Neuronal stem cell (in vitro differentiated cells): ENCODE results near the gene ALG9.

Experiments used
- DNase-seq: peaks from one replicate; pipeline ENCODE4 v3.0.0-alpha.2; 2013; ENCODE audit warnings: low spot score
- H2AFZ ChIP-seq: one replicate; pipeline ENCODE4 v1.6.1; 2013; ENCODE audit warnings: mild to moderate bottlenecking, low read length, inconsistent platforms
- H2AK5ac ChIP-seq: 2 replicates; pipeline ENCODE4 v1.6.1; 2013; ENCODE audit warnings: low read depth, mild to moderate bottlenecking, inconsistent platforms, low read length, moderate library complexity, mixed read lengths
- H2BK120ac ChIP-seq: 2 replicates; pipeline ENCODE4 v1.6.1; 2013; ENCODE audit warnings: low read depth, mild to moderate bottlenecking, inconsistent platforms, low read length, moderate library complexity, mixed read lengths
- H2BK12ac ChIP-seq: one replicate; pipeline ENCODE4 v1.6.1; 2013; ENCODE audit warnings: low read length, inconsistent platforms
- H2BK15ac ChIP-seq: 2 replicates; pipeline ENCODE4 v1.6.1; 2013; ENCODE audit warnings: mild to moderate bottlenecking, low read length, inconsistent platforms, mixed read lengths
- H2BK5ac ChIP-seq: one replicate; pipeline ENCODE4 v1.6.1; 2013; ENCODE audit warnings: inconsistent platforms, mild to moderate bottlenecking, low read length, moderate library complexity
- H3K14ac ChIP-seq: one replicate; pipeline ENCODE4 v1.6.1; 2013; ENCODE audit warnings: low read length, inconsistent platforms
- H3K18ac ChIP-seq: 2 replicates; pipeline ENCODE4 v1.6.1; 2013; ENCODE audit warnings: low read length, inconsistent platforms
- H3K23ac ChIP-seq: 2 replicates; pipeline ENCODE4 v1.6.1; 2013; ENCODE audit warnings: low read depth, mild to moderate bottlenecking, mixed read lengths, low read length, inconsistent platforms; ENCODE audit not compliant: poor library complexity
- H3K27ac ChIP-seq: replicated peaks from 3 replicates; pipeline ENCODE4 v1.5.1; 2013; ENCODE audit warnings: low read length, inconsistent platforms
- H3K27me3 ChIP-seq, 3 experiments: 2 replicates each; pipeline ENCODE4 v1.6.1; 2013; ENCODE audit warnings: low read length in 3 of 3, mild to moderate bottlenecking in 2 of 3, inconsistent platforms in 1 of 3, low read depth in 1 of 3, mixed read lengths in 1 of 3, moderate library complexity in 1 of 3; ENCODE audit not compliant: control insufficient read depth in 3 of 3, insufficient read depth in 3 of 3
- H3K36me3 ChIP-seq, 2 donors: replicated peaks in 1 of 2; 2 replicates each; pipeline ENCODE4 v1.6.1; 2013; ENCODE audit warnings: low read length in 2 of 2; ENCODE audit not compliant: control insufficient read depth in 2 of 2, insufficient read depth in 2 of 2
- H3K4ac ChIP-seq: 2 replicates; pipeline ENCODE4 v1.6.1; 2013; ENCODE audit warnings: inconsistent platforms, mild to moderate bottlenecking, low read length, moderate library complexity
- H3K4me1 ChIP-seq, 2 donors: 1 replicate in 1 of 2; 2 replicates in 1 of 2; pipeline ENCODE4 v1.6.1; 2013; ENCODE audit warnings: low read length in 2 of 2, low read depth in 1 of 2; ENCODE audit not compliant: control insufficient read depth in 2 of 2, insufficient read depth in 1 of 2
- H3K4me2 ChIP-seq: one replicate; pipeline ENCODE4 v1.6.1; 2013; ENCODE audit warnings: mild to moderate bottlenecking, low read length, inconsistent platforms; ENCODE audit not compliant: insufficient read depth, poor library complexity, severe bottlenecking
- H3K4me3 ChIP-seq, 2 donors: 2 replicates each; pipeline ENCODE4 v1.5.1; 2013; ENCODE audit warnings: low read length in 2 of 2, mild to moderate bottlenecking in 2 of 2, inconsistent platforms in 1 of 2, moderate library complexity in 1 of 2
- H3K79me1 ChIP-seq: one replicate; pipeline ENCODE4 v1.6.1; 2013; ENCODE audit warnings: low read depth, mild to moderate bottlenecking, inconsistent platforms, low read length, moderate library complexity
- H3K9ac ChIP-seq: one replicate; pipeline ENCODE4 v1.6.1; 2013; ENCODE audit warnings: mild to moderate bottlenecking, low read depth, low read length, inconsistent platforms; ENCODE audit not compliant: poor library complexity
- H3K9me3 ChIP-seq, 2 donors: replicated peaks in 1 of 2; 2 replicates each; pipeline versions ENCODE3 to v1.6.1; 2013; ENCODE audit warnings: low read length in 2 of 2, mild to moderate bottlenecking in 2 of 2, inconsistent platforms in 1 of 2, low read depth in 1 of 2, mixed read lengths in 1 of 2, moderate library complexity in 1 of 2; ENCODE audit not compliant: control insufficient read depth in 2 of 2, insufficient read depth in 1 of 2
- H4K8ac ChIP-seq: one replicate; pipeline ENCODE4 v1.6.1; 2013; ENCODE audit warnings: low read depth, mild to moderate bottlenecking, inconsistent platforms, low read length, moderate library complexity
- H4K91ac ChIP-seq: one replicate; pipeline ENCODE4 v1.6.1; 2013; ENCODE audit warnings: low read length, low read depth, mild to moderate bottlenecking, inconsistent platforms; ENCODE audit not compliant: poor library complexity
- WGBS, 2 donors: extraction: QIAGEN DNeasy Blood & Tissue Kit; methylation state at CpG; one replicate each; pipeline ENCODE4 v1.1.7; 2013; ENCODE audit warnings: missing lambda C conversion rate in 2 of 2, mixed read lengths in 1 of 2; ENCODE audit not compliant: insufficient read length in 2 of 2, insufficient replicate concordance in 1 of 2; ENCODE audit errors: extremely low coverage in 2 of 2; 5-methylcytosine and 5-hydroxymethylcytosine counted together

The ALG9 gene

DNA sequence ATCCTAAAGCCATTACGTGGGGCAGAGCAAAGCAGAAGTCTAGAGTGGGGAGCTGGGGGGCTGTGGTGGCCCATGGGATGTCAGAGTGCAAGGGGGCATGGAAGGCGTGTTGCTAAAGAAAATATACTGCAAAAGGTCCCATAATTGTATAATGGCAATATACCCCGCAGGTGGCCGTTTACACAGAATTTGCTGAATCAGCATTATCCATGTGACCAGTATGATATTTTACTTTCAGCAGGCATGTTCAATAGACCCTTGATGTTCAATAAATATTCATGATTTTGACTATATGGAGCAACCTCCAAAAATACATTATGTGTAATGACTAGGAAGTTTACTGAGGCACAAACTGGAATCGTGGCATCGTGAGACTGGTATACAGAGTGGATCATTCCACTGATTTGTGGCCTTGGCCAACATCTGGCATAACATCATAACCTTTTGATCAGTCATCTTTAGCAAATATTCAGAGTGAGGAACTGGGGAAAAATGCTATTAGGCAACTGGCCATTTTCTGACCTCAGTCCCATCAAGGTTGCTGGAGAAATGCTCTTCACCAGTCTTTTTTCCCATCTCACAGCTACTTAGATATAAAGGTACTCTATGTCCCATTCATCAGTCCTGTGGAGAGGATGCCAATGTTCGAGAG is 75.9 kb downstream of the ALG9 start:
- Histone ChIP-seq H2AFZ (no peak overlapping the region), H2BK120ac (no peak overlapping the region), H2BK12ac (no peak overlapping the region), H2BK15ac (no peak overlapping the region), H3K18ac (no peak overlapping the region), H3K4me2 (no peak overlapping the region), H3K23ac (no peak overlapping the region), H3K27me3 (no peaks in the 10 kb centered on the region), H3K36me3 (peaks cover 0 to 16% of the 10 kb centered on the region in 2 donors), H4K8ac (no peak overlapping the region), H2AK5ac (no peak overlapping the region), H2BK5ac (no peak overlapping the region), H3K4me1 (no peaks in the 10 kb centered on the region), H3K79me1 (no peaks in the 10 kb centered on the region), H3K9me3 (no peaks in the 10 kb centered on the region), H3K4me3 (no peak overlapping the region), H3K14ac (no peak overlapping the region), H3K27ac (no peak overlapping the region), H4K91ac (no peak overlapping the region), H3K9ac (no peak overlapping the region), H3K4ac (no peak overlapping the region)
- DNase-seq = no peak
- WGBS, 2 donors = no CpG with 5 or more reads among the region's 7 CpGs

DNA sequence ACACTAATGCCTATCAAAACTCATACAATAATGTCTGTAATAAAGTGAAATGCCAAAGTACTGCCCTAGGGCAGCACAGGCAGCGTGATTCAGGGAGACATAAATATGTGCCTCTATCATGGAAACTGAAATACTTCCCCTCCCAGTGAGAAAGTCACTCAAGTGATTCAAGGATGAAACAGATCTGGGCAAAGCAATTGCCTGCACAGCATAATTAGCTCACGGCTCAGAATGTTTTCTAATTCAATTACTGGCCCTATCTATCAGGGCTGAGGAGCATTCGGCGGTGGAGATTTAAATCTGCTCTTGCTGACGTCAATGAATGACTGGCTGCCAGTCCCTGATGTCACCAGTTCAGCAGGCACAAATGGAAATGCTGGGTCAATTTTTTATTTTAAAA is 77.5 kb downstream of the ALG9 start:
- H3K9me3 ChIP-seq = no peaks in the 10 kb centered on the region
- no peak overlapping the region for H2AFZ ChIP-seq
- no CpG with 5 or more reads among the region's 5 CpGs for WGBS, 2 donors
- DNase-seq = no peak
- peaks cover 0 to 15% of the 10 kb centered on the region in 2 donors for H3K36me3 ChIP-seq
- no peak overlapping the region for H3K27ac ChIP-seq
- no peak overlapping the region for H3K14ac ChIP-seq
- H3K23ac ChIP-seq = no peak overlapping the region
- no peak overlapping the region for H2BK120ac ChIP-seq
- no peak overlapping the region for H4K91ac ChIP-seq
- H3K18ac ChIP-seq = no peak overlapping the region
- no peak overlapping the region for H3K9ac ChIP-seq
- no peak overlapping the region for H3K4me3 ChIP-seq
- H3K79me1 ChIP-seq = no peaks in the 10 kb centered on the region
- H2BK5ac ChIP-seq = no peak overlapping the region
- no peak overlapping the region for H2AK5ac ChIP-seq
- H3K4ac ChIP-seq = no peak overlapping the region
- H3K4me2 ChIP-seq = no peak overlapping the region
- no peaks in the 10 kb centered on the region for H3K27me3 ChIP-seq
- H4K8ac ChIP-seq = no peak overlapping the region
- H2BK12ac ChIP-seq = no peak overlapping the region
- H2BK15ac ChIP-seq = no peak overlapping the region
- H3K4me1 ChIP-seq = no peaks in the 10 kb centered on the region

DNA sequence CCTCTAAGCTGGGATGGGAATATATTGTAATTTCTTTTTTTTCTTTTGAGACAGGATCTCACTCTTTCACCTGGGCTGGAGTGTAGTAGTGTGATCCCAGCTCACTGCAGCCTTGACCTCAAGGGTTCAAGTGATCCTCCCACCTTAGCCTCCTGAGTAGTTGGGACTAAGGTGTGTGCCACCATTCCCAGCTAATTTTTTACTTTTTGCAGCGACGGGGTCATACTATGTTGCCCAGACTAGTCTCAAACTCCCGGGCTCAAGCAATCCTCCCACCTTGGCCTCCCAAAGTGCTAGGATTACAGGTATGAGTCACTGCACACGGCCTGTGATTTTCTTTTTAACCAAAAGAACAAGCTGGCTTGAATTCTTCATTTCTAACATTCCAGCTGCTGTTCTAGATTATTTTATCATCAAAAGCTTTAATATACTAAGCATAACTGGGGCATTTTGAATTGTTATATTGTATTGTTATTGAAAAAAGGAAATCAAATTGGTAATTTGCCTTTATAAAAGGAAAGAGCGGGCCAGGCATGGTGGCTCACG is 78.4 kb downstream of the ALG9 start:
- WGBS, 2 donors = no CpG with 5 or more reads among the region's 6 CpGs

DNA sequence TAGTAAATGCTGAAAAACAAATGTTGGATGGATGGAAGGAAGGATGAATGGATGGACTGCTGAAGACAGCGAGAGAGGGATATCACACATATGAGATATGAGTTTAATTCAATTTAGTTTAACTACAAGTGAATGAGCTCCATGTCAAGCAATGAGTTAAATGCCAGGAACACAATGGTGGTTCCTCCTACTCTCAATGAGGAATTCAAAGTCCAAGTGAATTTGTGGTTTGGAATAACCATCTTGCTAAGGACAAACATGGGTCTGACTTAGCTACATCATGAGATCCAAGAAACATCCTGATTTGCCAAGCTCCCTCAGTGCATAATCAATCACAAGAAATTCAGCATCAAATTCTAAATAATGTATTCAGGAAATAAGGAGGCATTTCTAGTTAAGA is 79.1 kb downstream of the ALG9 start:
- H2AFZ ChIP-seq = no peak overlapping the region
- H4K91ac ChIP-seq = no peak overlapping the region
- WGBS, 2 donors = no CpG with 5 or more reads among the region's 1 CpG
- H3K27ac ChIP-seq = no peak overlapping the region
- H3K14ac ChIP-seq = no peak overlapping the region
- no peak overlapping the region for H2BK120ac ChIP-seq
- H4K8ac ChIP-seq = no peak overlapping the region
- no peak overlapping the region for H2BK15ac ChIP-seq
- H3K18ac ChIP-seq = no peak overlapping the region
- H3K9me3 ChIP-seq = no peaks in the 10 kb centered on the region
- H3K4me3 ChIP-seq = no peak overlapping the region
- H3K4me2 ChIP-seq = no peak overlapping the region
- no peaks in the 10 kb centered on the region for H3K27me3 ChIP-seq
- no peaks in the 10 kb centered on the region for H3K4me1 ChIP-seq
- H3K79me1 ChIP-seq = no peaks in the 10 kb centered on the region
- H3K23ac ChIP-seq = no peak overlapping the region
- H2AK5ac ChIP-seq = no peak overlapping the region
- H2BK12ac ChIP-seq = no peak overlapping the region
- H3K4ac ChIP-seq = no peak overlapping the region
- DNase-seq = no peak
- no peak overlapping the region for H3K9ac ChIP-seq
- peaks cover 0 to 19% of the 10 kb centered on the region in 2 donors for H3K36me3 ChIP-seq
- no peak overlapping the region for H2BK5ac ChIP-seq

More for the DNA sequence above, 78.4 kb downstream of the ALG9 start:
- H3K4me3 ChIP-seq = no peak overlapping the region
- no peak overlapping the region for H3K4ac ChIP-seq
- no peak overlapping the region for H2BK15ac ChIP-seq
- no peak overlapping the region for H3K23ac ChIP-seq
- H2AFZ ChIP-seq = no peak overlapping the region
- H3K14ac ChIP-seq = no peak overlapping the region
- H4K8ac ChIP-seq = no peak overlapping the region
- peaks cover 0 to 17% of the 10 kb centered on the region in 2 donors for H3K36me3 ChIP-seq
- H2AK5ac ChIP-seq = no peak overlapping the region
- H2BK12ac ChIP-seq = no peak overlapping the region
- DNase-seq = no peak
- no peak overlapping the region for H3K27ac ChIP-seq
- H3K79me1 ChIP-seq = no peaks in the 10 kb centered on the region
- no peak overlapping the region for H2BK5ac ChIP-seq
- H3K4me1 ChIP-seq = no peaks in the 10 kb centered on the region
- no peak overlapping the region for H3K9ac ChIP-seq
- H3K18ac ChIP-seq = no peak overlapping the region
- no peaks in the 10 kb centered on the region for H3K9me3 ChIP-seq
- H3K4me2 ChIP-seq = no peak overlapping the region
- H3K27me3 ChIP-seq = no peaks in the 10 kb centered on the region
- no peak overlapping the region for H4K91ac ChIP-seq
- no peak overlapping the region for H2BK120ac ChIP-seq
